ENCODE measurements around the gene CLIP1. TPM values are rescaled to one million over a fixed set of nuclear protein-coding genes. Genes with fewer than 3 reads are reported as not detected.

CLIP1 gene
- total and polyA plus RNA-seq, 2 of the 8 experiments (the other 6 are each of a cell fraction or from before 2014, with no cell fraction given), result 19.0 to 27.6 TPM

- no peaks in the 10 kb centered on the region for H3K27me3 ChIP-seq (replicated peaks in 1 of 4; ENCODE audit: control insufficient read depth in 3 of 4, extremely low read depth in 1 of 4, insufficient read depth in 3 of 4, low read length in 3 of 4)
- TF ChIP-seq SIX5 (IDR thresholded peaks at IDR 0.05; ENCODE audit: low read depth, low read length) (no peak), CREB1 (IDR thresholded peaks at IDR 0.05) (no peak), BCL11A (IDR thresholded peaks at IDR 0.05; ENCODE audit: low read depth in 2 of 2, low read length in 2 of 2) (no peak), SUZ12 (IDR thresholded peaks at IDR 0.05; ENCODE audit: low read length) (no peak), ASH2L (IDR thresholded peaks at IDR 0.05; ENCODE audit: low read length) (no peak), SP2 (IDR thresholded peaks at IDR 0.05; ENCODE audit: low read length) (no peak), BACH1 (IDR thresholded peaks at IDR 0.05; ENCODE audit: low read length) (no peak), JUN (IDR thresholded peaks at IDR 0.05; ENCODE audit: low read depth, low read length) (no peak), TCF12 (IDR thresholded peaks at IDR 0.05; ENCODE audit: low read depth, low read length) (no peak), POLR2A (IDR thresholded peaks at IDR 0.05; ENCODE audit: control extremely low read depth in 1 of 2, low read depth in 2 of 2, low read length in 2 of 2) (no peak), TAF7 (optimal IDR thresholded peaks at IDR 0.05; ENCODE audit: borderline replicate concordance, low read depth, low read length) (no peak), CHD2 (IDR thresholded peaks at IDR 0.05; ENCODE audit: low read length) (no peak), NRF1 (IDR thresholded peaks at IDR 0.05; ENCODE audit: low read depth, low read length) (no peak), BRCA1 (IDR thresholded peaks at IDR 0.05; ENCODE audit: low read depth, low read length) (no peak), HDAC2 (IDR thresholded peaks at IDR 0.05; ENCODE audit: borderline replicate concordance in 1 of 2, low read depth in 2 of 2, low read length in 2 of 2) (no peak)
- TF ChIP-seq, protein P1, sequence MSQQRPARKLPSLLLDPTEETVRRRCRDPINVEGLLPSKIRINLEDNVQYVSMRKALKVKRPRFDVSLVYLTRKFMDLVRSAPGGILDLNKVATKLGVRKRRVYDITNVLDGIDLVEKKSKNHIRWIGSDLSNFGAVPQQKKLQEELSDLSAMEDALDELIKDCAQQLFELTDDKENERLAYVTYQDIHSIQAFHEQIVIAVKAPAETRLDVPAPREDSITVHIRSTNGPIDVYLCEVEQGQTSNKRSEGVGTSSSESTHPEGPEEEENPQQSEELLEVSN (IDR thresholded peaks at IDR 0.05), result no peak
Observed at GRCh38 chr12:122355706-122356105, 66.8 kb downstream of the CLIP1 start.

More at GRCh38 chr12:122355706-122356105, 66.8 kb downstream of the CLIP1 start:
- no peak overlapping the region for H4K8ac ChIP-seq (ENCODE audit: extremely low read depth, insufficient read depth, low read length)
- no peak overlapping the region for H2AFZ ChIP-seq (ENCODE audit: low read length)
- DNase-seq (ENCODE audit: low read depth in 1 of 2, low spot score in 2 of 2) (no peak), FAIRE-seq (no peak)
- H3K9me3 ChIP-seq (ENCODE audit: insufficient read depth in 2 of 2, low read depth in 1 of 2, low read length in 1 of 2), result peaks cover 0 to 7% of the 10 kb centered on the region in 2 experiments; a peak in 2 of 4 replicates
- no peak overlapping the region for H4K91ac ChIP-seq (replicated peaks; ENCODE audit: insufficient read length, low read length)
- no peak overlapping the region for H2BK20ac ChIP-seq (ENCODE audit: low read length)
- no peaks in the 10 kb centered on the region for H3K79me2 ChIP-seq (ENCODE audit: control insufficient read depth in 1 of 2, insufficient read depth in 2 of 2, low read length in 2 of 2)
- H2BK120ac ChIP-seq (replicated peaks; ENCODE audit: low read depth, low read length), result no peak overlapping the region
- H3K4me3 ChIP-seq (ENCODE audit: extremely low read depth in 1 of 4, insufficient read depth in 2 of 4, low read depth in 3 of 4, low read length in 4 of 4), result no peak overlapping the region
- no peak overlapping the region for H3K56ac ChIP-seq (replicated peaks; ENCODE audit: insufficient read length, low read depth, low read length)
- no peak overlapping the region for H2BK12ac ChIP-seq (ENCODE audit: low read depth, low read length)
- H3K4me2 ChIP-seq (ENCODE audit: insufficient read depth in 1 of 2, low read depth in 2 of 2, low read length in 2 of 2), result no peak overlapping the region
- H3K18ac ChIP-seq (ENCODE audit: extremely low read depth, low read length), result no peak overlapping the region
- no peak overlapping the region for H2AK5ac ChIP-seq (ENCODE audit: low read depth, low read length)
- H3K27ac ChIP-seq (ENCODE audit: low read depth, low read length), result no peak overlapping the region
- no peak overlapping the region for H3K9ac ChIP-seq (replicated peaks in 1 of 4; ENCODE audit: extremely low read depth in 1 of 4, low read depth in 3 of 4, low read length in 3 of 4)
- H2BK5ac ChIP-seq (ENCODE audit: low read depth, low read length), result no peak overlapping the region
- no peak overlapping the region for H3K4ac ChIP-seq (replicated peaks; ENCODE audit: insufficient read length, low read depth, low read length)
- H3K36me3 ChIP-seq (ENCODE audit: control insufficient read depth in 2 of 4, insufficient read depth in 4 of 4, low read length in 3 of 4), result peaks cover 0 to 4% (median 0%) of the 10 kb centered on the region in 4 experiments; a peak in 2 of 8 replicates
- no peak overlapping the region for H3K14ac ChIP-seq (ENCODE audit: insufficient read length)
- no peaks in the 10 kb centered on the region for H3K4me1 ChIP-seq (replicated peaks in 1 of 4; ENCODE audit: control insufficient read depth in 3 of 4, insufficient read depth in 4 of 4, low read length in 3 of 4)
- WGBS, 2 experiments (ENCODE audit: extremely low coverage in 1 of 2, insufficient coverage in 1 of 2, insufficient read length in 1 of 2, insufficient replicate concordance in 2 of 2, low coverage in 1 of 2, low lambda C conversion rate in 2 of 2, missing lambda C conversion rate in 1 of 2), result 97% methylated on average over 11 of the region's 11 CpGs; no CpG with 5 or more reads in 1 of the 2 experiments
- H4K5ac ChIP-seq (ENCODE audit: insufficient read length, low read depth, low read length), result no peak overlapping the region
- ChIA-PET POLR2A (ENCODE audit: partially characterized antibody) (interaction anchor here (0.8 kb wide), 1 partner anchor 286 kb away, joined by 3 read pairs; no protein-coding TSS in a partner anchor), CTCF (ENCODE audit: partially characterized antibody) (interaction anchor here (0.7 to 4.3 kb wide), 40 partner anchors 9 to 746 kb away, joined by 3 to 53 read pairs (median 4); no protein-coding TSS in a partner anchor)
- H3K23ac ChIP-seq (ENCODE audit: insufficient read length), result no peak overlapping the region
- H2BK15ac ChIP-seq (ENCODE audit: low read length), result no peak overlapping the region
- H3K23me2 ChIP-seq (ENCODE audit: low read depth, low read length), result no peaks in the 10 kb centered on the region
- H3K79me1 ChIP-seq (ENCODE audit: low read depth, low read length), result no peaks in the 10 kb centered on the region
- H4K20me1 ChIP-seq (replicated peaks in 1 of 2; ENCODE audit: control insufficient read depth in 1 of 2, insufficient read depth in 2 of 2, low read length in 2 of 2), result no peaks in the 10 kb centered on the region

Data from H1 (cell line).